Epithelial cell of esophagus (primary cell): Measurements from ENCODE around the gene NME2.

ENCODE experiments used
- DNase-seq: peaks from one replicate; pipeline ENCODE4 v3.0.0; 2010; ENCODE audit warnings: low read depth
- H3K4me3 ChIP-seq: 2 replicates; pipeline ENCODE4 v1.5.1; 2011; ENCODE audit warnings: mild to moderate bottlenecking, low read length, control low read depth
- CTCF ChIP-seq: IDR thresholded peaks from 2 replicates; pipeline ENCODE4 v1.5.1; 2011; ENCODE audit warnings: low read depth, mild to moderate bottlenecking, low read length, control low read depth, inconsistent platforms; ENCODE audit not compliant: insufficient read depth; ENCODE audit errors: missing control alignments

Gene NME2

DNA sequence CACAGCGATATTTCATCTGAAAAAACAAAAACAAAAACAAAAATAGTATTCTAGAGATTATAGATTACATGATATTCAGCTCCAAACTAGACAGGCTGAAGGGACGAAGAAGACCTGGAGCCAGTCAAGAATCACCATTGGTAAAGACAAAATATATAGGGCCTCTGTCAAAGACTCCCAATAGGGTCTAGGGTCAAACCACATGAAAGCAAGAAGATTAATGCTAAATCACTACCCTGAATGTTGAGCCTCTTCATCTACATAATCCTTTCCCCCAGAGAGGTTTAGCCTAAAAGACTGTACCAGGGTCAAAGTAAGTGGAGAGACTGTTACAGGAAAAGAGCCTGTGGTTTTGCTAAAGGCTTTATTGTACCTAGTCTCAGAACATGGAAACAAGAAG lies 23.6 kb upstream of the NME2 start:
- no peak overlapping the region for H3K4me3 ChIP-seq
- no peak for TF ChIP-seq CTCF
- DNase-seq: no peak

DNA sequence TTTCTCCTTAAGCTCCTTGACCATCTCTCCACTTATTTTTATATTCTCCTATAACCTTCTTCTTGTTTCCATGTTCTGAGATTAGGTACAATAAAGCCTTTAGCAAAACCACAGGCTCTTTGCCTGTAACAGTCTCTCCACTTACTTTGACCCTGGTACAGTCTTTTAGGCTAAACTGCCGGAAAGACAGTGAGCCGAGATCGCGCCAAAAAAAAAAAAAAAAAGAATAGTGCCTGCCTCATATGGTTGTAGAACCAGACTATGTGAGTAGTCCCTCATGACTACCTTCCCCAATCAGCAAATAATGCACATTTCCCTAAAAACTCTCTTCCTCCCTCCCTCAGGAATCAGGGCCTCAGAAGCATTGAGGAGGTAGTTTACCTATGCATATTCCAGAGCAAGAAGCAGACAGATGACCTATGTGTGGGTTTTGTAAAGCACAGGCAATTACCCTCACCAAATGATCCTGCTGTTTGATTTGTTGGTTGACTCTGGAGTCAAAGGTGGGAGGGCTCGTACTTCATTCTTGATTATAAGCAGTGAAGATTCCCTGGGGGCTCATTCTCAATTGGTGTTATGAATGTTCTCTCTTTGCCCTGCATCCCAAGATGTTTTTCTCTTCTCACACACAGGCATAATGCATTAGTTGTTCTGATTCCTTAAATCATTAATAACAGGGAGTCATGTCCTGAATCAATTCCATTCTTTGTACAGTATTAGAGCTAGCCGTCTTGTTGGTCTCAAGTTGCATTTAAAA lies 21.8 kb upstream of the NME2 start:
- no peak for DNase-seq
- no peak for TF ChIP-seq CTCF
- H3K4me3 ChIP-seq: no peak overlapping the region

DNA sequence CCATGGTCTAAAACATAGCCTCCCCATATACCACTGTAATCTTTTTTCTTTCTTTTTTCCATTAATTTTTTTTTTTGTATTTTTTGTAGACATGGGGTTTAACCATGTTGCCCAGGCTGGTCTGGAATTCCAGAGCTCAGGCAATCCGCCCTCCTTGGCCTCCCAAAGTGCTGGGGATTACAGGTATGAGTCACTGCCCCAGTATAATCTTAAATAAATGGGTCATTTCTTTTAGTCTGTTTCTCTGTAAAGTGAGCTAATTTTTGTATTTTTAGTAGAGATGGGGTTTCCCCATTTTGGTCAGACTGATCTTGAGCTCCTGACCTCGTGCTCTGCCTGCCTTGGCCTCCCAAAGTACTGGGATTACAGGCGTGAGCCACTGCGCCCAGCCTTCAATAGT lies 18.6 kb upstream of the NME2 start:
- no peak overlapping the region for H3K4me3 ChIP-seq
- no peak for TF ChIP-seq CTCF
- no peak for DNase-seq

DNA sequence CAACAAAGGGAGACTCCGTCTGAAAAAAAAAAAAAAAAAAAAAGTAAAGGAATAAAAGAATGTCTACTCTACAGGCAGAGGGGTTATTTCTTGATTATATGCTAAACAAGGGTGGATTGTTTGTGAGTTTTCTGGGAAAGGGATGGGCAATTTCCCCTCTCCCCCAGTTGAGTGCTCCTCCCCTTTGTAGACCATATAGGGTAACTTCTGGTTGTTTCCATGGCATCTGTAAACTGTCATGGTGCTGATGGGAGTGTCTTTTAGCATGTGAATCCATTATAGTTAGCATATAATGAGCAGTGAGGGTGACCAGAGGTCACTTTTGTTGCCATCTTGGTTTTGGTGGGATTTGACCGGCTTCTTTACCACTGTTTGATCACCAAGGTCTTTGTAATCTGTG lies 17.0 kb upstream of the NME2 start:
- DNase-seq: no peak
- no peak for TF ChIP-seq CTCF
- H3K4me3 ChIP-seq: no peak overlapping the region

DNA sequence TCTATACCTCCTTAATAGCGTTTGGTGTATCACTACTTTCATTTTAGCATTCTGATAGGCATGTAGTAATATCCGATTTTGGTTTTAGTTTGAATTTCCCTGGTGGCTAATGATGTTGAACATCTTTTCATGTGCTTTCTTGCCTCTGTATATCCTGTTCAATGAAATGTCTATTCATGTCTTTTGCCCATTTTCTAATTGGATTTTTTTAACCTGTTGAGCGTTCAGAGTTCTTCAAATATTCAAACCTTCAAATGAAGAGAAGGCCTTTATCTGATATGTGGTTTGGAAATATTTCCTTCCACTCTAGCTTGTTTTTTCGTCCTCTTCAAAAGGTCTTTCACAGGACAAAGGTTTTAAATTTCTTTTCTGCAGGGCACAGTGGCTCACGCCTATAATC lies 15.3 kb upstream of the NME2 start:
- TF ChIP-seq CTCF: no peak
- H3K4me3 ChIP-seq: no peak overlapping the region
- no peak for DNase-seq

DNA sequence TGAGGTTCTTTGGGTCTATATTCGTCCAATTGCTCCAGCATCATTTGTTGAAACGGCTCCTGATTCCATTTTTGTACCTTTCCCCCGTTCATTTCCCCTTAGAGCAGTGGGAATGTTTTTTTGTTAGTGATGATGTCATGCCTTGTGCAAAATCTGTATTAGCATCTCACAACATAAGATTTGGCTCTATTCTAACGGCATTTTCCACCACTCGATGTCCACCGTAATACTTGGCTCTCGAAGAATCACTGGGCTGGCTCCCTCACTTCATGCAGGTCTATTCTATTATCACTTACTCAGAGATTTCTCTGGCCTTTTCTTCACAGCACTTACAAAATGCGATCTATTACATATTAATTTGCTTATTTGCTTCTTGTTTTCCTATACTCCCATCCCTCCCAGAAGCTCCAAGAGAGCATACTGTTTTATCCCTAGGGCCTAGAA lies 13.4 kb upstream of the NME2 start:
- H3K4me3 ChIP-seq: peak overlapping the region; percentile 31
- no peak for DNase-seq
- TF ChIP-seq CTCF: no peak
